Neural progenitor cell (in vitro differentiated cells): ENCODE results near the gene RNF32. TPM values are rescaled to one million over a fixed set of nuclear protein-coding genes. Genes with fewer than 3 reads are reported as not detected.
A peak's percentile ranks its signal among the peaks of the same experiment; 100 is the strongest.

Experiments used
- DNase-seq: peaks from one replicate; pipeline ENCODE4 v3.0.0-alpha.2; 2016; ENCODE audit warnings: low spot score
- H2AFZ ChIP-seq: fragments of 200-600 bp; sonication (generic); replicated peaks from 2 replicates; pipeline ENCODE4 v1.6.1; 2016; ENCODE audit warnings: antibody characterized with exemption
- H3F3A ChIP-seq: fragments of 200-600 bp; sonication (generic); 2 replicates; pipeline ENCODE4 v1.6.1; 2016; ENCODE audit warnings: antibody characterized with exemption, low read depth
- H3K27ac ChIP-seq: fragments of 200-600 bp; sonication (generic); 2 replicates; pipeline ENCODE4 v1.5.1; 2016; ENCODE audit warnings: mild to moderate bottlenecking
- H3K27me3 ChIP-seq: fragments of 200-600 bp; sonication (generic); 2 replicates; pipeline ENCODE4 v1.6.1; 2016; ENCODE audit warnings: mild to moderate bottlenecking, moderate library complexity
- H3K36me3 ChIP-seq: fragments of 200-600 bp; sonication (generic); 2 replicates; pipeline ENCODE4 v1.5.1; 2016
- H3K4me1 ChIP-seq: fragments of 200-600 bp; sonication (generic); 2 replicates; pipeline ENCODE4 v1.6.1; 2016; ENCODE audit warnings: mixed run types
- H3K4me2 ChIP-seq: fragments of 200-600 bp; sonication (generic); 2 replicates; pipeline ENCODE4 v1.6.1; 2016
- H3K4me3 ChIP-seq: fragments of 200-600 bp; sonication (generic); 2 replicates; pipeline ENCODE4 v1.5.1; 2016
- H3K79me2 ChIP-seq: fragments of 200-600 bp; sonication (generic); 2 replicates; pipeline ENCODE4 v1.6.1; 2016; ENCODE audit warnings: low read depth
- H3K9ac ChIP-seq: fragments of 200-600 bp; sonication (generic); 2 replicates; pipeline ENCODE4 v1.6.1; 2016
- H3K9me3 ChIP-seq: fragments of 200-600 bp; sonication (generic); 2 replicates; pipeline ENCODE4 v1.5.1; 2016; ENCODE audit warnings: low read depth
- H4K20me1 ChIP-seq: fragments of 200-600 bp; sonication (generic); 2 replicates; pipeline ENCODE4 v1.6.1; 2016; ENCODE audit warnings: low read depth
- H3K27ac Mint-ChIP-seq: 3 replicates; pipeline ENCODE4 v1.8.0; 2021; ENCODE audit warnings: mixed read lengths
- H3K27me3 Mint-ChIP-seq: 2 replicates; pipeline ENCODE4 v1.8.0; 2022; ENCODE audit warnings: low read depth, mild to moderate bottlenecking, inconsistent platforms, moderate library complexity, mixed read lengths; ENCODE audit not compliant: insufficient read depth
- H3K36me3 Mint-ChIP-seq: 3 replicates; pipeline ENCODE4 v1.8.0; 2021; ENCODE audit warnings: mixed read lengths
- H3K4me1 Mint-ChIP-seq: 3 replicates; pipeline ENCODE4 v1.8.0; 2021; ENCODE audit warnings: mixed read lengths
- H3K4me3 Mint-ChIP-seq: 3 replicates; pipeline ENCODE4 v1.8.0; 2021; ENCODE audit warnings: mild to moderate bottlenecking, moderate library complexity, mixed read lengths
- H3K9me3 Mint-ChIP-seq: 3 replicates; pipeline ENCODE4 v1.8.0; 2020; ENCODE audit warnings: mixed read lengths
- EZH2 ChIP-seq: fragments of 200-600 bp; sonication (generic); IDR thresholded peaks from 2 replicates; pipeline ENCODE4 v1.6.1; 2017; ENCODE audit warnings: antibody characterized with exemption, mild to moderate bottlenecking, moderate library complexity
- EZH2phosphoT487 ChIP-seq: fragments of 200-600 bp; sonication (generic); IDR thresholded peaks from 2 replicates; pipeline ENCODE4 v1.6.1; 2017; ENCODE audit warnings: antibody characterized with exemption
- total RNA-seq: library from RNA; depleted of rRNA; stranded (reverse); fragments of >200 nt; gene quantifications from 2 replicates; pipeline ENCODE4 v1.2.3, GENCODE V29; 2015; ENCODE audit warnings: low replicate concordance
- TF ChIP-seq, protein P1 (sequence below): fragments of 200-600 bp; sonication (generic); IDR thresholded peaks from 2 replicates; pipeline ENCODE4 v1.5.1; 2017; ENCODE audit warnings: antibody characterized with exemption, mild to moderate bottlenecking

Gene RNF32
- total RNA-seq, 1 donor from 2014 or later, result 3.0 TPM

DNA sequence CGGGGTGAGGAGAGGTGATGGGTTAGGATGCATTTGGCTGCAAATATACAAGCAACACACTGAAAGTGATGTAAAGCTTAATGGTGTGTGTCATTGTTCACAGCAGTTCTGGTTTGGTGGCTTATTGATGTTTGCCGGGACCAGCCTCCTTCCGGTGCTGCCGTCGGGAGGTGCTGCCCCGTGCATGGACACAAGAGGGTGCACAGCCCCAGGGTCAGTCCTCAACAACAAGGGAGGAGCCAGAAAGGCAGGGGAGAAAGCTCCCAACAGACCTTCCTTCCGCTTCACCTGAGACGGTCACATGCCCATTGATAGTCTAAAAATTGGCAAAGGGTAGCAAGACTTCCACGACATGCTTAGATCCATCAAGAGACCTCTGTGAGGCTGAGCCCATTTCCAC lies 9.5 kb downstream of the RNF32 start:
- H4K20me1 ChIP-seq, result no peaks in the 10 kb centered on the region
- peaks cover 17% of the 10 kb centered on the region for H3K4me1 ChIP-seq
- no peaks in the 10 kb centered on the region for H3K27me3 Mint-ChIP-seq
- peaks cover 2% of the 10 kb centered on the region for H3K9me3 Mint-ChIP-seq
- no peaks in the 10 kb centered on the region for H3K36me3 ChIP-seq
- H3K4me3 Mint-ChIP-seq, result no peak overlapping the region
- H3K4me2 ChIP-seq, result no peak overlapping the region
- H3K27ac ChIP-seq, result no peak overlapping the region
- no peaks in the 10 kb centered on the region for H3K9me3 ChIP-seq
- H3K9ac ChIP-seq, result no peak overlapping the region
- no peak overlapping the region for H3K4me3 ChIP-seq
- no peak overlapping the region for H2AFZ ChIP-seq
- H3K36me3 Mint-ChIP-seq, result peaks cover 2% of the 10 kb centered on the region
- H3K79me2 ChIP-seq, result no peaks in the 10 kb centered on the region
- peak; percentile 57 for DNase-seq
- peaks cover 9% of the 10 kb centered on the region for H3F3A ChIP-seq
- TF ChIP-seq, protein P1, sequence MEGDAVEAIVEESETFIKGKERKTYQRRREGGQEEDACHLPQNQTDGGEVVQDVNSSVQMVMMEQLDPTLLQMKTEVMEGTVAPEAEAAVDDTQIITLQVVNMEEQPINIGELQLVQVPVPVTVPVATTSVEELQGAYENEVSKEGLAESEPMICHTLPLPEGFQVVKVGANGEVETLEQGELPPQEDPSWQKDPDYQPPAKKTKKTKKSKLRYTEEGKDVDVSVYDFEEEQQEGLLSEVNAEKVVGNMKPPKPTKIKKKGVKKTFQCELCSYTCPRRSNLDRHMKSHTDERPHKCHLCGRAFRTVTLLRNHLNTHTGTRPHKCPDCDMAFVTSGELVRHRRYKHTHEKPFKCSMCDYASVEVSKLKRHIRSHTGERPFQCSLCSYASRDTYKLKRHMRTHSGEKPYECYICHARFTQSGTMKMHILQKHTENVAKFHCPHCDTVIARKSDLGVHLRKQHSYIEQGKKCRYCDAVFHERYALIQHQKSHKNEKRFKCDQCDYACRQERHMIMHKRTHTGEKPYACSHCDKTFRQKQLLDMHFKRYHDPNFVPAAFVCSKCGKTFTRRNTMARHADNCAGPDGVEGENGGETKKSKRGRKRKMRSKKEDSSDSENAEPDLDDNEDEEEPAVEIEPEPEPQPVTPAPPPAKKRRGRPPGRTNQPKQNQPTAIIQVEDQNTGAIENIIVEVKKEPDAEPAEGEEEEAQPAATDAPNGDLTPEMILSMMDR, result peak; percentile 50
- no peak for TF ChIP-seq EZH2
- H3K27me3 ChIP-seq, result no peaks in the 10 kb centered on the region
- no peak overlapping the region for H3K27ac Mint-ChIP-seq
- no peaks in the 10 kb centered on the region for H3K4me1 Mint-ChIP-seq

DNA sequence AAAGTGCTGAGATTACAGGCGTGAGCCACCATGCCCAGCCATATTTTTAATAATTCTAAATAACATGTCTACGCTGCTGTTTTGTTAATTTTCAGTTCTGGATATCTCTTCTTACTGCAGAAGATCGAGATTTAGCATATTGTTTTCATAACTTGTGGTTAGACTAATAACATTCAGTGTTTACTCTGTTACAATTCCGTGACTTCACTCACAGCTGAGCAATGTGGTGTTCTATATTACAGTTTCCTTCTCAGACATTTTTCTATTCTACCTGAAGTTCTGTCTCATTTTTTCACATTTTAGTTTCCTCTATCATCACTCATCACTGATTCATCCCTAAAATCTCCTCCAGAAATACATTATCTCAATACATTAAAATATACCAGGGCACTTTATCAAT lies 10.9 kb downstream of the RNF32 start:
- H3K4me1 ChIP-seq, result peaks cover 31% of the 10 kb centered on the region
- H3K36me3 ChIP-seq, result no peaks in the 10 kb centered on the region
- no peaks in the 10 kb centered on the region for H3K79me2 ChIP-seq
- no peak overlapping the region for H3K4me3 Mint-ChIP-seq
- no peak for DNase-seq
- no peaks in the 10 kb centered on the region for H4K20me1 ChIP-seq
- peaks cover 2% of the 10 kb centered on the region for H3K9me3 Mint-ChIP-seq
- TF ChIP-seq EZH2, result no peak
- TF ChIP-seq, protein P1, result no peak
- TF ChIP-seq EZH2phosphoT487, result no peak
- H3K9ac ChIP-seq, result no peak overlapping the region
- H3K27me3 Mint-ChIP-seq, result no peaks in the 10 kb centered on the region
- no peaks in the 10 kb centered on the region for H3K27me3 ChIP-seq
- H3K4me3 ChIP-seq, result no peak overlapping the region
- no peak overlapping the region for H3K27ac ChIP-seq
- H3K4me1 Mint-ChIP-seq, result no peaks in the 10 kb centered on the region
- no peaks in the 10 kb centered on the region for H3K9me3 ChIP-seq
- H3K4me2 ChIP-seq, result no peak overlapping the region
- peaks cover 2% of the 10 kb centered on the region for H3K36me3 Mint-ChIP-seq
- no peak overlapping the region for H2AFZ ChIP-seq
- no peak overlapping the region for H3K27ac Mint-ChIP-seq
- peaks cover 19% of the 10 kb centered on the region for H3F3A ChIP-seq

- no peak overlapping the region for H3K4me3 ChIP-seq
- H3K9ac ChIP-seq, result no peak overlapping the region
- H3K27ac ChIP-seq, result no peak overlapping the region
- no peaks in the 10 kb centered on the region for H3K36me3 ChIP-seq
- Mint-ChIP-seq H3K9me3 (peaks cover 2% of the 10 kb centered on the region), H3K36me3 (peaks cover 2% of the 10 kb centered on the region), H3K27me3 (no peaks in the 10 kb centered on the region), H3K27ac (no peak overlapping the region), H3K4me1 (no peaks in the 10 kb centered on the region), H3K4me3 (no peak overlapping the region)
- H3F3A ChIP-seq, result peaks cover 25% of the 10 kb centered on the region
- no peaks in the 10 kb centered on the region for H3K79me2 ChIP-seq
- DNase-seq, result no peak
- no peaks in the 10 kb centered on the region for H3K9me3 ChIP-seq
- H4K20me1 ChIP-seq, result no peaks in the 10 kb centered on the region
- peaks cover 39% of the 10 kb centered on the region for H3K4me1 ChIP-seq
- H3K27me3 ChIP-seq, result no peaks in the 10 kb centered on the region
- TF ChIP-seq EZH2 (no peak), EZH2phosphoT487 (no peak)
- TF ChIP-seq, protein P1, result no peak
- no peak overlapping the region for H2AFZ ChIP-seq
- no peak overlapping the region for H3K4me2 ChIP-seq
Observed at GRCh38 chr7:156652886-156653568, 12.5 kb downstream of the RNF32 start.
